MG63 (cell line): ENCODE results near the gene PDSS2. TPM values are rescaled to one million over a fixed set of nuclear protein-coding genes. Genes with fewer than 3 reads are reported as not detected.

Experiments
- DNase-seq: peaks from one replicate; pipeline ENCODE4 v3.0.0-alpha.2; 2020
- H3K27me3 ChIP-seq: fragments of 250-450 bp; sonication (Bioruptor Pico); 2 replicates; pipeline ENCODE4 v1.5.1; 2020; ENCODE audit warnings: mild to moderate bottlenecking, moderate library complexity
- H3K36me3 ChIP-seq: fragments of 250-450 bp; sonication (Bioruptor Pico); 2 replicates; pipeline ENCODE4 v1.5.1; 2020; ENCODE audit warnings: mild to moderate bottlenecking, moderate library complexity
- H3K4me3 ChIP-seq: fragments of 250-450 bp; sonication (Bioruptor Pico); 2 replicates; pipeline ENCODE4 v1.5.1; 2020; ENCODE audit warnings: mild to moderate bottlenecking, moderate library complexity
- H3K9me3 ChIP-seq: fragments of 250-450 bp; sonication (Bioruptor Pico); 2 replicates; pipeline ENCODE4 v1.5.1; 2020; ENCODE audit warnings: mild to moderate bottlenecking, moderate library complexity
- total RNA-seq: library from RNA; depleted of rRNA; stranded (reverse); fragments of >200 nt; shearing (Covaris generic); gene quantifications from 2 replicates; pipeline ENCODE4 v1.2.3, GENCODE V29; 2014; ENCODE audit warnings: low replicate concordance; rRNA removed

Gene PDSS2
- total RNA-seq, 1 experiment from 2014 or later, result 13.9 TPM

- no peaks in the 10 kb centered on the region for H3K36me3 ChIP-seq
- no peaks in the 10 kb centered on the region for H3K9me3 ChIP-seq
- no peaks in the 10 kb centered on the region for H3K27me3 ChIP-seq
- no peak overlapping the region for H3K4me3 ChIP-seq
- DNase-seq, result no peak
These were observed 353.8 kb downstream of the PDSS2 start for GRCh38 chr6:107105511-107106116.

DNA sequence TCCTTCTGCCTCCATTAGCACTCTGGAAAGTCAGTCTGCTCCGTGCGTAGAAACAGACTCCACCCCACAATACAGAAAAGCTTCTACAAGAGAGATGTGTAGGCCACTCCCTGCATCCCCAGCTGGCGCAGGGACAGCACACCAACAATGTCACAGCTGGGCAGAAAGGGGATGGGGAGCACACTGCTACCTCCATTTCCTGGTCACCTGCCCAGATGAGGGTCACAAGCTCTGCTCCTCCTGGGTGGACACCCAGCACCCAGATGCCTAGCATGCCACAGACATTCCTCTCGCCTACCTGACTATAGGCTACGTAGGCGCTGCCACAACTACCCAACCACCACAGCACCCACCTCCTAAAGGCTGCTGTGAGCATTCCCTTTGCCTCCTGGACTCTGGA is 356.3 kb downstream of the PDSS2 start:
- DNase-seq, result no peak
- H3K4me3 ChIP-seq, result no peak overlapping the region

More for the DNA sequence above, 356.3 kb downstream of the PDSS2 start:
- H3K36me3 ChIP-seq, result no peaks in the 10 kb centered on the region
- H3K27me3 ChIP-seq, result no peaks in the 10 kb centered on the region
- no peaks in the 10 kb centered on the region for H3K9me3 ChIP-seq

Other genes with a start within 250 kb of the PDSS2 start
- gene SOBP, start 30.6 kb upstream of the PDSS2 start, total RNA-seq, result 0.12 and 0.69 TPM in 2 replicates